GM23338 (cell line): ENCODE measurements around the gene SNX5. TPM values are rescaled to one million over a fixed set of nuclear protein-coding genes. Genes with fewer than 3 reads are reported as not detected.

Experiments used
- ATAC-seq: fragments of 200-7000 bp; cut with Tn5 transposase; 3 replicates; pipeline ENCODE4 v1.9.1; 2020
- DNase-seq: peaks from one replicate; pipeline ENCODE4 v3.0.0-alpha.2; 2015; ENCODE audit warnings: low spot score
- H2AFZ ChIP-seq: fragments of 200-600 bp; sonication (generic); 2 replicates; pipeline ENCODE4 v1.8.0; 2016; ENCODE audit warnings: antibody characterized with exemption, mild to moderate bottlenecking, moderate library complexity
- H3F3A ChIP-seq: fragments of 200-600 bp; sonication (generic); replicated peaks from 2 replicates; pipeline ENCODE4 v1.8.0; 2017; ENCODE audit warnings: antibody characterized with exemption, mixed run types, low read depth
- H3K27ac ChIP-seq: fragments of 200-600 bp; sonication (generic); 2 replicates; pipeline ENCODE4 v1.6.1; 2016; ENCODE audit warnings: low read depth
- H3K27me3 ChIP-seq: fragments of 200-600 bp; sonication (generic); 2 replicates; pipeline ENCODE4 v1.8.0; 2016; ENCODE audit warnings: mild to moderate bottlenecking, mixed run types, moderate library complexity; ENCODE audit not compliant: insufficient read depth
- H3K36me3 ChIP-seq: fragments of 200-600 bp; sonication (generic); 2 replicates; pipeline ENCODE4 v1.8.0; 2016; ENCODE audit warnings: mild to moderate bottlenecking; ENCODE audit not compliant: insufficient read depth
- H3K4me1 ChIP-seq: fragments of 200-600 bp; sonication (generic); 2 replicates; pipeline ENCODE4 v1.8.0; 2016; ENCODE audit warnings: mild to moderate bottlenecking, moderate library complexity; ENCODE audit not compliant: insufficient read depth
- H3K4me2 ChIP-seq: fragments of 200-600 bp; sonication (generic); 2 replicates; pipeline ENCODE4 v1.7.1; 2017; ENCODE audit warnings: mixed run types
- H3K4me3 ChIP-seq: fragments of 200-600 bp; sonication (generic); 2 replicates; pipeline ENCODE4 v1.6.1; 2016; ENCODE audit warnings: mixed run types
- H3K79me2 ChIP-seq: fragments of 200-600 bp; sonication (generic); replicated peaks from 2 replicates; pipeline ENCODE4 v1.8.0; 2017; ENCODE audit warnings: mild to moderate bottlenecking; ENCODE audit not compliant: insufficient read depth
- H3K9me2 ChIP-seq: fragments of 200-600 bp; sonication (generic); 2 replicates; pipeline ENCODE4 v1.8.0; 2017; ENCODE audit not compliant: insufficient read depth
- H4K20me1 ChIP-seq: fragments of 200-600 bp; sonication (generic); replicated peaks from 2 replicates; pipeline ENCODE4 v1.8.0; 2017; ENCODE audit warnings: mild to moderate bottlenecking; ENCODE audit not compliant: insufficient read depth
- H3K27ac Mint-ChIP-seq: 2 replicates; pipeline ENCODE4 v1.8.0; 2020; ENCODE audit warnings: inconsistent platforms, mild to moderate bottlenecking, moderate library complexity, mixed read lengths
- H3K27me3 Mint-ChIP-seq: 3 replicates; pipeline ENCODE4 v1.8.0; 2022; ENCODE audit warnings: low read depth, mild to moderate bottlenecking, moderate library complexity, mixed read lengths, inconsistent platforms; ENCODE audit not compliant: insufficient read depth, poor library complexity
- H3K36me3 Mint-ChIP-seq: 3 replicates; pipeline ENCODE4 v1.8.0; 2021; ENCODE audit warnings: low read depth, mild to moderate bottlenecking, inconsistent platforms, moderate library complexity, mixed read lengths
- H3K4me1 Mint-ChIP-seq: 3 replicates; pipeline ENCODE4 v1.8.0; 2020; ENCODE audit warnings: mild to moderate bottlenecking, inconsistent platforms, mixed read lengths
- H3K4me3 Mint-ChIP-seq: 3 replicates; pipeline ENCODE4 v1.8.0; 2021; ENCODE audit warnings: moderate library complexity, mild to moderate bottlenecking, inconsistent platforms, mixed read lengths
- H3K9me3 Mint-ChIP-seq: 3 replicates; pipeline ENCODE4 v1.8.0; 2020; ENCODE audit warnings: moderate library complexity, mild to moderate bottlenecking, inconsistent platforms, mixed read lengths
- EZH2 ChIP-seq: fragments of 200-600 bp; sonication (generic); IDR thresholded peaks from one replicate; pipeline ENCODE4 v1.8.0; 2017; ENCODE audit warnings: antibody characterized with exemption, mild to moderate bottlenecking, low read depth; ENCODE audit not compliant: unreplicated experiment
- EZH2phosphoT487 ChIP-seq: fragments of 200-600 bp; sonication (generic); IDR thresholded peaks from one replicate; pipeline ENCODE4 v1.8.1; 2018; ENCODE audit warnings: antibody characterized with exemption; ENCODE audit not compliant: unreplicated experiment
- NANOG ChIP-seq: IDR thresholded peaks from 2 replicates; pipeline ENCODE4 v1.6.1; 2016; ENCODE audit warnings: antibody characterized with exemption, borderline replicate concordance
- STAT1 ChIP-seq: IDR thresholded peaks from one replicate; pipeline ENCODE4 v1.6.1; 2016; ENCODE audit warnings: antibody characterized with exemption; ENCODE audit not compliant: unreplicated experiment
- ZNF331 ChIP-seq: fragments of 250-450 bp; sonication (Bioruptor Pico); IDR thresholded peaks from 2 replicates; pipeline ENCODE4 v1.5.0; 2020; ENCODE audit warnings: low read depth, mild to moderate bottlenecking, moderate library complexity
- ZNF462 ChIP-seq: fragments of 250-450 bp; sonication (Bioruptor Pico); IDR thresholded peaks from 2 replicates; pipeline ENCODE4 v1.5.0; 2020; ENCODE audit warnings: mild to moderate bottlenecking, moderate library complexity
- polyA plus RNA-seq: library from polyadenylated mRNA; unstranded; fragments of >200 nt; fragmentation: Nextera tagmentation; extraction: Ambion mirVana; gene quantifications from 2 replicates; pipeline ENCODE4 v1.2.1, GENCODE V29; 2016
- total RNA-seq: library from RNA; depleted of rRNA; stranded (reverse); fragments of >200 nt; shearing (Covaris generic); gene quantifications from 2 replicates; pipeline ENCODE4 v1.2.3, GENCODE V29; 2014

SNX5 gene
- total and polyA plus RNA-seq, 2 experiments from 2014 or later, result 167 to 287 TPM

DNA sequence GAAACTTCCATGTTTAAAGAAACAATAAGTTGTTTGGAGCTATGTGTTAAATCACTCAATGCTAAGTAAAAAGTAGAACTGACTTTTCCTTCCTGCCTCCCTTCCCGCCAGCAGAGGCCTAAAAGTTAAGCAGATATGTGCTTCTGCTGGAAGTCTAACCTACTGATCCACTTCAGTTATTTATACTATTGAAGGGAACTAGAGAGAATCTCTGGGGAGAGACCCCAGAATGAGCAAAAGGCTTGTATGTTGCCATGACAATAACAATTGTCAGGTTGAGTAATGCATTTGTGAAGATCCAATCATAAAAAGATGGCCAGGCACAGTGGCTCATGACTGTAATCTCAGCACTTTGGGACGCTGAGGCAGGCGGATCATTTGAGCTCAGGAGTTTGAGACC, 25.0 kb upstream of the SNX5 start:
- ATAC-seq (no peak), DNase-seq (no peak)
- H3K27me3 ChIP-seq, result no peaks in the 10 kb centered on the region
- H4K20me1 ChIP-seq, result no peaks in the 10 kb centered on the region; the same call in 1 of the 2 replicates
- no peaks in the 10 kb centered on the region for H3K9me2 ChIP-seq
- Mint-ChIP-seq H3K9me3 (no peaks in the 10 kb centered on the region), H3K27me3 (no peaks in the 10 kb centered on the region), H3K4me1 (peaks cover 13% of the 10 kb centered on the region), H3K36me3 (peaks cover 20% of the 10 kb centered on the region), H3K27ac (no peak overlapping the region), H3K4me3 (no peak overlapping the region)
- H3K27ac ChIP-seq, result no peak overlapping the region
- H3K79me2 ChIP-seq, result peaks cover 2% of the 10 kb centered on the region; the same call in 1 of the 2 replicates
- H3K4me1 ChIP-seq, result no peaks in the 10 kb centered on the region
- 0 out of 2 replicates have a peak, but pooled peaks cover 6% of the 10 kb centered on the region for H3F3A ChIP-seq
- H3K4me2 ChIP-seq, result no peak overlapping the region
- H2AFZ ChIP-seq, result no peak overlapping the region
- no peak for TF ChIP-seq EZH2phosphoT487
- TF ChIP-seq STAT1, result no peak
- no peak for TF ChIP-seq ZNF462 (CRISPR knock-in tag)
- TF ChIP-seq EZH2, result no peak
- TF ChIP-seq ZNF331 (CRISPR knock-in tag), result no peak
- TF ChIP-seq NANOG, result no peak
- no peak overlapping the region for H3K4me3 ChIP-seq
- peaks cover 21% of the 10 kb centered on the region; the same call in 1 of the 2 replicates for H3K36me3 ChIP-seq
